ENCODE data around the gene SULT1E1.

DNA sequence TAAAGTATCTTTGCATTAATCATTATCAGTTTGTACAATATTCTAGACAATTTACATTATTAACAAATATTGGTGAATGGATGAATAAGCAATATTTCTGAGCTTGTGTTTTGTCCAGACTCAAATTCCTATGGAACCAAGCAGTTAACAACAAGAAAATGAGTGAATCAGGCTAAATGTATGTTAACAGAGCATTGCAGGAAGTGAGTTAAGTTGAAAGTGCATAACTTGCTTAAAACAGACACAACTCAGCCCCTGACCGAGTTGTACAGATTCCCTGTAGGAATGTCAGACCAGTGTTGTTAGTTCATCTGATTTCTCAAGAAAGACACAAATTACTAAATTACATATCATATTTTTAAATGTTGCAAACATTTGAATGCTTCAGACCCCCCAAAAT lies 47.2 kb upstream of the SULT1E1 start:
- no peak for TF ChIP-seq GATA2 (IDR thresholded peaks at IDR 0.05; ENCODE audit: low read depth, low read length)
- no peak for TF ChIP-seq GATA3 (IDR thresholded peaks at IDR 0.05; ENCODE audit: low read depth, low read length)

Data from SH-SY5Y (cell line).